ENCODE results near the gene KIFC3.

Gene KIFC3

GRCh38 chr16:57757326-57757786 is 44.9 kb downstream of the KIFC3 start:
- no peaks in the 10 kb centered on the region for H3K27me3 ChIP-seq (ENCODE audit: control insufficient read depth in 1 of 2, insufficient read depth in 2 of 2, low read length in 2 of 2)
- peaks cover 3 to 13% of the 10 kb centered on the region in 2 donors for H3K36me3 ChIP-seq (ENCODE audit: control insufficient read depth in 2 of 2, insufficient read depth in 2 of 2, low read length in 2 of 2)
- H3K4me3 ChIP-seq (ENCODE audit: low read length in 2 of 2), result no peak overlapping the region
- H3K9ac ChIP-seq (ENCODE audit: low read length in 2 of 2), result no peak overlapping the region
- no peaks in the 10 kb centered on the region for H3K9me3 ChIP-seq (ENCODE audit: control insufficient read depth in 2 of 2, low read length in 2 of 2)
- H3K27ac ChIP-seq (ENCODE audit: low read length), result no peak overlapping the region
- no peaks in the 10 kb centered on the region for H3K4me1 ChIP-seq (ENCODE audit: control insufficient read depth, insufficient read depth, low read length)

DNA sequence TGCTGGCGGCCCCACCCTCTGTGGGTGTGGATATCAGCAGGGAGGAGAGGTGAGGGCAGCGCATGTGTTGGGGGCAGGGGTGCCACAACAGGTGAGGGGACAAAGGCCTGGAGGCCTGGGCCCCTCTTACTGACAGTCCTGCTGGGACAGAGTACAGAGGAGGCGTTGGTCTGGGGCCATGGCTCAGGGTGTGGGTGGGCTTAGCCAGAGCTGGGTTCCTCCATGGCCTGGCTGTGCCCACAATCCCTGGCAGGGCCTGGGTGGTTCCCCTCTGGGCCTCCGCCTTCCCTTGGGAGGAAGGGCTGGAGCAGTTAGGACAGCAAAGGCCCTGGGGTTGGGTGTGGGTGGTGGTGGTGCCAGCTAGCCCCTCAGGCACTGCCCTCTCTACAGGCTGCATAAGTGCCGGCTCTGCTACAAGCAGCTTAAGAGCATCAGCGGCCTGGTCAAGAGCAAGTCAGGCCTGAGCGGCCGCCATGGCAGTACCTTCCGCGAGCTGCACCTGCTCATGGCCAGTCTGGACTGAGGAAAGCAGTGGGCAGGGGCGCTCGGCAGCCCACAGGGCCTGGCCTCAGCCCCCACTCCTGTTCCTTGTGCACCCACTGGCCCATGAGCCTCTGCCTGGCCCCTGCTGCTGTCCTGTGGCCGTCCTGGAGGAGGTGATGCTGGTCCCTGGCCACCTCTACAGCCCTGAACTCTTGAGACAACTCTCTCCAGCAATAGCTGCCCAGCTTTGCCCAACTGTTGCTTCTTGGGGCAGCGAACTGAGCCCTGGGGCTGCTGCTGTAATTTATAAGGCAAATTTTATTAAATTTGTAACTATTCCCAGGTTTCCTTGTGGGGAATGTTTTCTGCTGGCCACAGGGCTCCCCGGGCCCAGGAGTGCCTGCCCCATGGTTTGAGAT is 45.6 kb downstream of the KIFC3 start:
- Histone ChIP-seq H3K4me3 (ENCODE audit: low read length in 2 of 2) (no peak overlapping the region), H3K27ac (ENCODE audit: low read length) (no peak overlapping the region), H3K9me3 (ENCODE audit: control insufficient read depth in 2 of 2, low read length in 2 of 2) (no peaks in the 10 kb centered on the region), H3K9ac (ENCODE audit: low read length in 2 of 2) (no peak overlapping the region), H3K27me3 (ENCODE audit: control insufficient read depth in 1 of 2, insufficient read depth in 2 of 2, low read length in 2 of 2) (no peaks in the 10 kb centered on the region), H3K36me3 (ENCODE audit: control insufficient read depth in 2 of 2, insufficient read depth in 2 of 2, low read length in 2 of 2) (peaks cover 8 to 13% of the 10 kb centered on the region in 2 donors), H3K4me1 (ENCODE audit: control insufficient read depth, insufficient read depth, low read length) (no peaks in the 10 kb centered on the region)

DNA sequence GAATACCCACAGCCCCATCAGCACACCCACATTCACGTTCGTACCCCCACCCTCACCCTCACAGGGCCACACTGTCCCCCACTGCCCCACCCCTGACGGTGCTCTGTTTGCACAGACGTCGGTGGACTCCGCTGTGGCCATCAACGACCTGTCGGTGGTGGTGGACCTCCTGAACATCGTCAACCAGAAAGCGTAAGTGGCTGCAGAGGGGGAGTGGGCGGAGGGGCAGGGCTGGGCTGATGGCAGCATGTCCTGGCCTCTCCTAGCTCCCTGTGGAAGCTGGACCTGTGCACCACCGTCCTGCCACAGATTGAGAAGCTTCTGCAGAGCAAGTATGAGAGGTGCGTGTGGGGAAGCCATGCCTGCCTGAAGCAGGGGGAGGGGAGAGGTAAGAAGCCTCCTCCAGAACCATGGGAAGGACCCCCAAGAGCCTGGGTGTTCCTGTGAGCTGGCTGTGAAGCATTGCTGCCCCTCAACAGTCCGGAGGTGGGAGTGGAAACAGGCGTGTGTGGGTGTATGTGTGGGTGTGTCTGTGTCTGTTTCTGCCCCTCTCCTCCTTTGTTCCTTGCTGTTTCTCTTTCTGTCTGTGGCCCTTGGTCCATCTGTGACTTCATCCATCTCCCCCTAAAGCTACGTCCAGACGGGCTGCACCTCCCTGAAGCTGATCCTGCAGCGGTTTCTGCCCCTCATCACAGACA is 46.4 kb downstream of the KIFC3 start:
- Histone ChIP-seq H3K27ac (ENCODE audit: low read length) (no peak overlapping the region), H3K4me3 (ENCODE audit: low read length in 2 of 2) (no peak overlapping the region), H3K4me1 (ENCODE audit: control insufficient read depth, insufficient read depth, low read length) (no peaks in the 10 kb centered on the region), H3K9ac (ENCODE audit: low read length in 2 of 2) (no peak overlapping the region), H3K36me3 (ENCODE audit: control insufficient read depth in 2 of 2, insufficient read depth in 2 of 2, low read length in 2 of 2) (peaks cover 8 to 14% of the 10 kb centered on the region in 2 donors), H3K27me3 (ENCODE audit: control insufficient read depth in 1 of 2, insufficient read depth in 2 of 2, low read length in 2 of 2) (no peaks in the 10 kb centered on the region), H3K9me3 (ENCODE audit: control insufficient read depth in 2 of 2, low read length in 2 of 2) (no peaks in the 10 kb centered on the region)

DNA sequence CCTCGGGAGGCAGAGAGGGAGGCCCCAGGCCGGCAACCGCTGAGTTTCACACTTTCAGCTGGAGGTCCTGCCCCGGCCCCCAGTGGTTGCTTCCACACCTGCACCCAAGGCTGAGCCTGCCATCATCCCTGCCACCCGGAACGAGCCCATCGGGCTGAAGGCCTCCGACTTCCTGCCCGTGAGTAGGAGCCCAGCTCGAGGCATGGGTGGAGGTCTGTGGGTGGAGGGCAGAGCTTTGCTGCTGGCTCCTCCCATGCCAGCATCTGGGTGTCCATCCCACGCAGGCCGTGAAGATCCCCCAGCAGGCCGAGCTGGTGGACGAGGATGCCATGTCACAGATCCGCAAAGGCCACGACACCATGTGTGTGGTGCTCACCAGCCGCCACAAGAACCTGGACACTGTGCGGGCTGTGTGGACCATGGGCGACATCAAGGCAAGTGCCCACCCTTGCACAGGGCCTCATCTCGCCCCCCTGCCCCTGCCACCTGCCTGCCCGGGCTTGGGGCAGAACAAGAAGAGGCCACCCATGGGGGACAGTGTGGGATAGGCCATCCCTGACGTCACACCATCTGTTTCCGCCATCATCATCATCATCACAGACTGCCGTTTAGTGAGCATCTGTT is 47.1 kb downstream of the KIFC3 start:
- Histone ChIP-seq H3K4me1 (ENCODE audit: control insufficient read depth, insufficient read depth, low read length) (no peaks in the 10 kb centered on the region), H3K36me3 (ENCODE audit: control insufficient read depth in 2 of 2, insufficient read depth in 2 of 2, low read length in 2 of 2) (peaks cover 8 to 13% of the 10 kb centered on the region in 2 donors), H3K4me3 (ENCODE audit: low read length in 2 of 2) (no peak overlapping the region), H3K9ac (ENCODE audit: low read length in 2 of 2) (no peak overlapping the region), H3K27ac (ENCODE audit: low read length) (no peak overlapping the region), H3K9me3 (ENCODE audit: control insufficient read depth in 2 of 2, low read length in 2 of 2) (no peaks in the 10 kb centered on the region), H3K27me3 (ENCODE audit: control insufficient read depth in 1 of 2, insufficient read depth in 2 of 2, low read length in 2 of 2) (no peaks in the 10 kb centered on the region)

GRCh38 chr16:57754354-57755060 is 47.8 kb downstream of the KIFC3 start:
- Histone ChIP-seq H3K4me1 (ENCODE audit: control insufficient read depth, insufficient read depth, low read length) (no peaks in the 10 kb centered on the region), H3K36me3 (ENCODE audit: control insufficient read depth in 2 of 2, insufficient read depth in 2 of 2, low read length in 2 of 2) (peaks cover 8 to 12% of the 10 kb centered on the region in 2 donors), H3K4me3 (ENCODE audit: low read length in 2 of 2) (no peak overlapping the region), H3K9me3 (ENCODE audit: control insufficient read depth in 2 of 2, low read length in 2 of 2) (no peaks in the 10 kb centered on the region), H3K27me3 (ENCODE audit: control insufficient read depth in 1 of 2, insufficient read depth in 2 of 2, low read length in 2 of 2) (no peaks in the 10 kb centered on the region), H3K27ac (ENCODE audit: low read length) (no peak overlapping the region), H3K9ac (ENCODE audit: low read length in 2 of 2) (no peak overlapping the region)

- H3K36me3 ChIP-seq (ENCODE audit: control insufficient read depth in 2 of 2, insufficient read depth in 2 of 2, low read length in 2 of 2), result peaks cover 8 to 13% of the 10 kb centered on the region in 2 donors
- H3K27ac ChIP-seq (ENCODE audit: low read length), result no peak overlapping the region
- H3K9me3 ChIP-seq (ENCODE audit: control insufficient read depth in 2 of 2, low read length in 2 of 2), result no peaks in the 10 kb centered on the region
- no peak overlapping the region for H3K4me3 ChIP-seq (ENCODE audit: low read length in 2 of 2)
- no peaks in the 10 kb centered on the region for H3K27me3 ChIP-seq (ENCODE audit: control insufficient read depth in 1 of 2, insufficient read depth in 2 of 2, low read length in 2 of 2)
- H3K4me1 ChIP-seq (ENCODE audit: control insufficient read depth, insufficient read depth, low read length), result no peaks in the 10 kb centered on the region
- no peak overlapping the region for H3K9ac ChIP-seq (ENCODE audit: low read length in 2 of 2)
These were observed 48.6 kb downstream of the KIFC3 start for GRCh38 chr16:57753448-57754353.

- Histone ChIP-seq H3K9ac (ENCODE audit: low read length in 2 of 2) (no peak overlapping the region), H3K27me3 (ENCODE audit: control insufficient read depth in 1 of 2, insufficient read depth in 2 of 2, low read length in 2 of 2) (no peaks in the 10 kb centered on the region), H3K4me3 (ENCODE audit: low read length in 2 of 2) (no peak overlapping the region), H3K27ac (ENCODE audit: low read length) (no peak overlapping the region), H3K36me3 (ENCODE audit: control insufficient read depth in 2 of 2, insufficient read depth in 2 of 2, low read length in 2 of 2) (peaks cover 8 to 13% of the 10 kb centered on the region in 2 donors), H3K9me3 (ENCODE audit: control insufficient read depth in 2 of 2, low read length in 2 of 2) (no peaks in the 10 kb centered on the region), H3K4me1 (ENCODE audit: control insufficient read depth, insufficient read depth, low read length) (no peaks in the 10 kb centered on the region)
These were observed 49.5 kb downstream of the KIFC3 start for GRCh38 chr16:57752581-57753447.

DNA sequence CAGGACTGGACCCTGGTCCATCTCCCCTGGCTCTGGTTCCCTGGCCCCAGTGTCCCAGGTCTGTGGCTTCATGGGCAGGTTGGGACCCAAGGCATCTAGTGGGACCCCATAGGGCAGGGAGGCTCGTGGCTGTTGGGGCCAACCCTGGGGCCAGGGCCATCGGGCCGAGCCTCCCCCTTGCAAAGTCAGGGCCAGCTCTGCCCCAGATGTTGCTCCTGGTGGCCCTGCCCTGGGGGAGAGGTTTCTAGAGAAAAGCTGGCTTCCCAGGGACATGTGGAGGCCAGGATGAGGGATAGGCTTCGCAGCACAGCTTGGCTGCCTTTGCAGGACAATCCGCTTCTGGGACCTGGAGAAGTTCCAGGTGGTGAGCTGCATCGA is 50.1 kb downstream of the KIFC3 start:
- peaks cover 8 to 13% of the 10 kb centered on the region in 2 donors for H3K36me3 ChIP-seq (ENCODE audit: control insufficient read depth in 2 of 2, insufficient read depth in 2 of 2, low read length in 2 of 2)
- H3K4me3 ChIP-seq (ENCODE audit: low read length in 2 of 2), result no peak overlapping the region
- no peak overlapping the region for H3K27ac ChIP-seq (ENCODE audit: low read length)
- H3K9me3 ChIP-seq (ENCODE audit: control insufficient read depth in 2 of 2, low read length in 2 of 2), result no peaks in the 10 kb centered on the region
- no peaks in the 10 kb centered on the region for H3K27me3 ChIP-seq (ENCODE audit: control insufficient read depth in 1 of 2, insufficient read depth in 2 of 2, low read length in 2 of 2)
- H3K4me1 ChIP-seq (ENCODE audit: control insufficient read depth, insufficient read depth, low read length), result no peaks in the 10 kb centered on the region
- no peak overlapping the region for H3K9ac ChIP-seq (ENCODE audit: low read length in 2 of 2)

- Histone ChIP-seq H3K36me3 (ENCODE audit: control insufficient read depth in 2 of 2, insufficient read depth in 2 of 2, low read length in 2 of 2) (peaks cover 8 to 13% of the 10 kb centered on the region in 2 donors), H3K27me3 (ENCODE audit: control insufficient read depth in 1 of 2, insufficient read depth in 2 of 2, low read length in 2 of 2) (no peaks in the 10 kb centered on the region), H3K9me3 (ENCODE audit: control insufficient read depth in 2 of 2, low read length in 2 of 2) (no peaks in the 10 kb centered on the region), H3K9ac (ENCODE audit: low read length in 2 of 2) (no peak overlapping the region), H3K27ac (ENCODE audit: low read length) (no peak overlapping the region), H3K4me3 (ENCODE audit: low read length in 2 of 2) (no peak overlapping the region), H3K4me1 (ENCODE audit: control insufficient read depth, insufficient read depth, low read length) (no peaks in the 10 kb centered on the region)
These were observed 50.6 kb downstream of the KIFC3 start for GRCh38 chr16:57751539-57752202.
